GM12891 (cell line): ENCODE results near the gene DCAF12.

Source experiments
- DNase-seq: peaks from one replicate; pipeline ENCODE4 v3.0.0; 2011; ENCODE audit warnings: low spot score; ENCODE audit not compliant: insufficient read length
- FAIRE-seq: peaks from 2 replicates; lab custom pipeline; 2011; peaks lifted over from hg19 to GRCh38; lab: Jason Lieb, UNC
- PAX5 ChIP-seq: IDR thresholded peaks from 2 replicates; pipeline ENCODE4 v1.6.1; 2011; ENCODE audit warnings: low read length, moderate library complexity, mild to moderate bottlenecking; ENCODE audit not compliant: insufficient read depth, severe bottlenecking
- POLR2A ChIP-seq: IDR thresholded peaks from 2 replicates; pipeline ENCODE4 v1.6.1; 2011; ENCODE audit warnings: low read depth, low read length, control low read depth
- POLR2AphosphoS5 ChIP-seq: IDR thresholded peaks from 2 replicates; pipeline ENCODE4 v1.6.1; 2011; ENCODE audit warnings: low read depth, low read length, control low read depth
- POU2F2 ChIP-seq: IDR thresholded peaks from 2 replicates; pipeline ENCODE4 v1.6.1; 2011; ENCODE audit warnings: low read depth, mild to moderate bottlenecking, control low read depth, low read length, moderate library complexity
- SPI1 ChIP-seq: IDR thresholded peaks from 2 replicates; pipeline ENCODE4 v1.6.1; 2011; ENCODE audit warnings: low read depth, low read length, control low read depth
- TAF1 ChIP-seq: IDR thresholded peaks from 2 replicates; pipeline ENCODE4 v1.6.1; 2011; ENCODE audit warnings: low read depth, low read length, control low read depth

The DCAF12 gene

GRCh38 chr9:34125681-34126206, 754 bp downstream of the DCAF12 start:
- DNase-seq: no peak
- TF ChIP-seq POLR2A (no peak), SPI1 (no peak), POLR2AphosphoS5 (no peak), POU2F2 (no peak), PAX5 (no peak), TAF1 (no peak)
- FAIRE-seq: peak; percentile 57

- FAIRE-seq (peak; percentile 52), DNase-seq (no peak)
- no peak for TF ChIP-seq POU2F2
- TF ChIP-seq PAX5: no peak
- no peak for TF ChIP-seq POLR2AphosphoS5
- TF ChIP-seq SPI1: no peak
- no peak for TF ChIP-seq TAF1
- no peak for TF ChIP-seq POLR2A
Observed at GRCh38 chr9:34124926-34125325, 1.6 kb downstream of the DCAF12 start.

- peak; percentile 33 for FAIRE-seq
- TF ChIP-seq PAX5: no peak
- TF ChIP-seq POLR2A: no peak
- no peak for TF ChIP-seq POLR2AphosphoS5
- TF ChIP-seq SPI1: no peak
- TF ChIP-seq TAF1: no peak
- no peak for TF ChIP-seq POU2F2
- no peak for DNase-seq
Observed at GRCh38 chr9:34124099-34124498, 2.4 kb downstream of the DCAF12 start.

- FAIRE-seq (peak; percentile 84), DNase-seq (no peak)
- TF ChIP-seq PAX5: no peak
- peak; percentile 71 for TF ChIP-seq SPI1
Observed at GRCh38 chr9:34123682-34124081, 2.8 kb downstream of the DCAF12 start.

GRCh38 chr9:34121996-34122395, 4.5 kb downstream of the DCAF12 start:
- FAIRE-seq (no peak), DNase-seq (no peak)
- no peak for TF ChIP-seq POLR2AphosphoS5
- TF ChIP-seq TAF1: no peak
- TF ChIP-seq SPI1: no peak
- TF ChIP-seq POU2F2: no peak
- TF ChIP-seq PAX5: no peak
- no peak for TF ChIP-seq POLR2A

GRCh38 chr9:34119713-34120112, 6.8 kb downstream of the DCAF12 start:
- DNase-seq: no peak
- no peak for TF ChIP-seq TAF1
- no peak for TF ChIP-seq POLR2A
- TF ChIP-seq POU2F2: no peak
- no peak for TF ChIP-seq SPI1
- TF ChIP-seq POLR2AphosphoS5: no peak
- no peak for TF ChIP-seq PAX5
- no peak for FAIRE-seq

DNA sequence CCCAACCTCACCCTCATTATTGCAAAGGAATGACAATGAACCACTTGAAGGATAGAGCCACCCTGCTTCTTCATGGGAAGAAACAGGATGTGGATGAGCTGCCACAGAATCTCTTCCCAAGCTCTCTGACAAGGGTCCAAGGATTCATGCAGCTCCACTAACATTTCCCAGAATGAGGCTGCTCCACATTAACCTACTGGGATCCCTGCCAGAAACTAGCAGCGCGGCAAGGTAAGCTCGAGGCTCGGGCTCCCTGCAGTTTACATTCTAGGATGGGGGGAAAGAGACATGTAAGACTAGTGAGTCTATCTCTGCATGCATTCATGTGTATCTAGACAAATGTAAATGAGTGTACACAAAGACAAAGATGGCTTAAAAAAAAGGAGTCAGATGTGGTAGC, 12.1 kb downstream of the DCAF12 start:
- TF ChIP-seq POU2F2 (no peak), POLR2AphosphoS5 (no peak), PAX5 (no peak)
- no peak for FAIRE-seq
- DNase-seq: no peak

GRCh38 chr9:34106110-34106509, 20.4 kb downstream of the DCAF12 start:
- no peak for DNase-seq
- FAIRE-seq: no peak
- no peak for TF ChIP-seq PAX5
- TF ChIP-seq POU2F2: no peak
- TF ChIP-seq POLR2A: no peak
- TF ChIP-seq TAF1: no peak
- TF ChIP-seq POLR2AphosphoS5: no peak
- no peak for TF ChIP-seq SPI1

GRCh38 chr9:34102796-34103195, 23.7 kb downstream of the DCAF12 start:
- no peak for TF ChIP-seq TAF1
- TF ChIP-seq SPI1: no peak
- no peak for TF ChIP-seq POLR2AphosphoS5
- no peak for TF ChIP-seq PAX5
- TF ChIP-seq POLR2A: no peak
- TF ChIP-seq POU2F2: no peak
- DNase-seq (no peak), FAIRE-seq (no peak)

DNA sequence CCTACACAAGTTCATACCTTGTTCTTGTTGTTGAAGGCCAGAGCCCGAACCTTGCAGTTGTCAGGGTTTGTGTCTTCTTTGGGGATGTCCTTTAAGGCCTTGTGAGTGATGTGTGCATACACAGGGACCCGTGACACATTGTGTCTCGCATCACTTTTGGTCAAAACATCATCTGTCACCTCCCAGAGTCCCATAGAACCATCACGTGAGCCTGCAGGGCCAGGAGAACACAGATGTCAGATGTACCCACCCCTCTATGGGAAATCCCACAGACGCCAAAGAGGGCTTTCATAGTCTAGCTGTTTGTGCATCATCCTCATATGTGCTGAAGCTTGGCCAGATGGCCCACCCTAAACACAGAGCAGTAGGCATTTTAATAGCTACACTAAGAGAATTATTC, 28.2 kb downstream of the DCAF12 start:
- FAIRE-seq (peak; percentile 93), DNase-seq (no peak)
- TF ChIP-seq SPI1 (no peak), POLR2AphosphoS5 (no peak)
